OCI-LY7 (cell line): ENCODE data around the gene P4HA3.

Experiments used
- CTCF ChIP-seq: fragments of 200-600 bp; sonication (generic); conservative IDR thresholded peaks from 2 replicates; pipeline ENCODE4 v1.5.1; 2014; ENCODE audit warnings: mild to moderate bottlenecking, antibody characterized with exemption, low read length, moderate library complexity, mixed read lengths
- EZH2phosphoT487 ChIP-seq: fragments of 200-600 bp; sonication (generic); IDR thresholded peaks from 2 replicates; pipeline ENCODE4 v1.6.1; 2018; ENCODE audit warnings: low read depth, borderline replicate concordance, mild to moderate bottlenecking, mixed run types, antibody characterized with exemption, low read length, moderate library complexity, mixed read lengths

DNA sequence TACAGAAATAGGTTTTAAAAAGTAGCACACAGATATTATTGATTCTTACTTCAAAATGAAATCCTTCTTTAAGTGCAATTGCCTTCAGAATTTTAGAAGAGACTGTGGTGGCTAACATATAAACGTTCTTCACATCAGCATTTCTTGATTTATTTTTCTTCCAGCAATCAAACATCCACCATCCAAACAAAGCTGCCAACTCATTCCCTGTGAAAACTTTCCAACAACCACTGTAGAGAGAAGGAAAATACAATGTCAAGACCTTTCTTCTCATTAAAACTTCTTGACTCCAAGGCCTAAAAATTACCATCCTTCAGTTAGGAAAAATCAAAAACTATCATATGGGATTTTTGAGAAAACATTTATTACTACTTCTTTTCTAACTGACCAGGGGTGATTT lies 34.0 kb upstream of the P4HA3 start:
- no peak for TF ChIP-seq CTCF
- no peak for TF ChIP-seq EZH2phosphoT487
